GM18907 (cell line): ENCODE results near the gene SSX2IP.
A peak's percentile ranks its signal among the peaks of the same experiment; 100 is the strongest.
"Not testable (repeated sequence)": the region's sequence is repeated elsewhere in the genome, so short reads cannot be mapped to it uniquely, and the experiment has no call there.

ENCODE experiments used
- ATAC-seq: cut with Tn5 transposase; IDR thresholded peaks from one replicate; pipeline ENCODE4 v1.9.1; 2021; ENCODE audit warnings: mild to moderate bottlenecking, moderate library complexity; ENCODE audit not compliant: unreplicated experiment

SSX2IP gene

DNA sequence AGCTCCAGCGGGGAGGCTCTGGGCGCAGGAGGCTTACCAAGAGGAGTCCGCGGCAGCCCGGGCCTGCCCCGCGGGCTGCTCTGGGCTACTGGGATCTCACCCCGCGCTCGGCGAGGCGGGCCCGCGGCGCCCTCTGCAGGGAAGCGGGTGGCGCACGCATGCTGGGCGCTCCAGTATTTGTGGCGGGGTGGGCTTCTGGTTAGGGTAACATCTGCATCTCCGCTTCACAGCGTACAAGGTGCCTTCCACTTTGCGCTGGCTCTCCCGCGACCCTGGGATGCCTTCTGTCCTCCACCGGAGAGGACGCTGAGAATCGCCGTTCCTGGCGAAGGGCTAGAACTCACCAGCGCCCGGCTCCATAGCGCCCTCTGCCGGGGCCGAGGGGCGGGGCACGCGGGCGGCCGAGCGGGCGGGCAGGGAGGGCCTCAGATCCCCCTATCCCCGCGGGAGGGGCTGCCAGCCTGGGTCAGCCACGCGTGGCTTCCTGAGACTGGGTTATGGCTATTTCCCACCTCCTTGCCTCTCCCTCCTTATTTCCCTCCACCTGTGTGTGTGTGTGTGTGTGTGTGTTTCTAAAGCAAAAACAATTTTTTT, 69.4 kb downstream of the SSX2IP start:
- ATAC-seq: peak; percentile 96

DNA sequence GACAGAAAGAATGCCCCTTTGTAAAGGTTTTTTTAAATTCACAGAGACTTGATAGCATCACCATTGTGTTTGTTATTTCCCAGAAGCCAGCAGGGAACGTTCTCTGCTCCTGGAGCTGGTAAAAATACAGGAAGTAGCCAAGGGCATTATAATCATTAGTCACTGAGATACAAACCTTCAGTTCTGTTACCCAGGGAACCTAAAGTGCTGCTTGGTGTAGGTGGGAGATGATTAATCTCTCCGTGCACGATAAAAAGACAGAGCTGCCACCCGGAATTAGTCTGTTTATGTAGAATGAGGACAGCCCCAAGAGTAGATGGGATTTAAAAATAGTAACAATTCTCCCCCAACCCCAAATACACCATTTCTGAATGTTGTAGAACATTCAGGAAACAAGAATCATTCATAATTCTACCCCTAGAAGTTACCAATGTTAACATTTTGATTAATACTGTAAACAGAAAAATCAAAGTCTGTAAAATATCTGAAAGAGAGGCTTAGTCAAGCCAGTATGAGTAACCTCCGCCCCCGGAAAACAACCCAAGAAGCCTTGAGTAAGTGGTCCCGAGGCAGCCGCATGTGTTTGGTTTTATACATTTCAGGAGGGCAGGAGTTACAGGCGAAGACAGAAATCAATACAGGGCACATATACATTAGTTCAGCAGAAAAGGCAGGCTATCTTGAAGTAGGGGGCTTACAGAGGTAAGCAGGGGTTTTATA, 70.7 kb downstream of the SSX2IP start:
- no peak for ATAC-seq

DNA sequence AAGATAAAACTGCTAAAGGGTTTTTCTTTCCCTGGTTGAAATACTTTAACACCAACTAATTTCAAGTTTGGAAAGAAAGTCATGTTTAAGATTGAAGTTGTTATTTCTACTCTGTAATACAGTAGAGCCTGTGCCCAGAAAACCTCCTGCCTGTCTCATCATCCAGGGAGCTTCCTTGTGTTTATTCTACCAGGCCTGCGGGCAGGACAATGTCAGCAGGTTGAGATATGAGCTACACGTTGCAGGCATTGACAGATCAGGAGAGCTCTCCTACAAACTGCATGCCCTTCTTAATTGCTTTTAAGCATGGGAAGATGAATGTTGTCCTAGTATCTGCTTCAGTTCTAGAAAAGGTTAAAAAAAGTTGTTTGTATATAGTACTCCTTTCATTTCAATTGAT, 72.9 kb downstream of the SSX2IP start:
- no peak for ATAC-seq

DNA sequence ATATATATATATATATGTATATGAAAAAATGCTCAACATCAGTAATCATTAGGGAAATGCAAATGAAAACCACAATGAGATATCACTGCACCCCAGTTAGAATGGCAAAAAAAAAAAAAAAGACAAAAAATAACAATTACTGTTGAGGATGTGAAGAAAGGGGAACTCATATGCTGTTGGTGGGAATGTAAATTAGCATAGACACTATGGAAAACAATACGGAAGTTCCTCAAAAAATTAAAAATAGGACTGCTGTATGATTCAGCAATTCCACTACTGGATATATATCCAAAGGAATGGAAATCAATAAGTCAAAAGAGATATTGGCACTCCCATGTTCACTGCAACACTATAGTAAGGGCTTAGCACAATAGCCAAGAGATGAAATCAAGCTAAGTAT, 74.5 kb downstream of the SSX2IP start:
- ATAC-seq: no peak

DNA sequence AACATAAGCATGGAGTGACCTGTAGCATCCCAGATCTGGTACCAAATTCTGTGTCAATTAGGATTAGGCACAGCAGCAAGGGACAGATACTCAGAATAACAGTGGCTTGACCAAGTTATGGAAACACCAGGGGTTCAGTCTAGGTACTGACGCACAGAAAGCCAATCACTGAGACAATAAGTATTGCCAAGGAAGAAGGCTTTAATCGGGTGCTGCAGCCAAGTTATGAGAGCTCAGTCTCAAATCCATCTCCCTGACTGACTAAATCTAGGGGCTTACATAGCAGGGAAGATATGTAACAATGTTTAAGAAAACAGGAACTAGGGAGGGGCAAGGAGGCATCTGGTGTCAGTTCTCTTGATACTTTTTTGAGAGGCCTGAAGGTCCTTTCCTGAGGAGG, 76.4 kb downstream of the SSX2IP start:
- no peak for ATAC-seq

DNA sequence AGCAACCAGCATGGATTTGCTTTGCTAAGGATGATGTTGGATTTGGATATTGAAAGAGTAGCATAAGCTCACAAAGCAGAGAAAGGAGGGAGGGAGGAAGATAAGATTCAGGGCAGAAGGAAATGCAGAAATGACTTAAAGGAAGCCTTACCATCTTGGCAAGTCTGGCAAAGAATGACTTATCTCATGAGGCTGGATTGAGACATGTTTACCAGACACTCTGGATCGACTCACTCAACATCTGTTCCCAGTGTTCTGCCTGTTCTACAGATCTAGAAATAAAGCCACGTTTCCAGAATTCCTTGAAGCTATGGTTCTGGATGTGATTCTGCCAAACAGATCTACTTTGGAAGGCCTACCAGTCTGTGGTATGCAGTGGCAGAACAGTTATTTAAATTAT, 77.2 kb downstream of the SSX2IP start:
- no peak for ATAC-seq

DNA sequence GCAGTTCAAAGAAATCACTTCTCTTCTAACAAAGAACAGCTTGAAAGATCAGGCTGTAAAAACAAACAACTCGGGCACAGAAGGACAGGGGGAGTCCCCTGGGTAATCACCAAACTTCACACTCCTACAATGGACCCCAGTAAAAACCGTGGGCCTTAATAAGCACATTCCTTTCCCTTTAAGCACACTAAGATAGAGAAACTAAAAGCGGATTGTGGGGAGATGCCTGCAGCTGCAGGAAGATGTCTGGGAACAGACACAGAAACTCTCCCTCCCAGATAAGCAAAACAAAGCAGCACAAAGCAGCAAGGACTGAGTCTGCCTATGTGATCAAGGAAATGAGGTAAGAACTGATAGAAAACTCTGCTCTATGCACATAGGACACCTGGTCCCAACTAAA, 78.5 kb downstream of the SSX2IP start:
- ATAC-seq: no peak

DNA sequence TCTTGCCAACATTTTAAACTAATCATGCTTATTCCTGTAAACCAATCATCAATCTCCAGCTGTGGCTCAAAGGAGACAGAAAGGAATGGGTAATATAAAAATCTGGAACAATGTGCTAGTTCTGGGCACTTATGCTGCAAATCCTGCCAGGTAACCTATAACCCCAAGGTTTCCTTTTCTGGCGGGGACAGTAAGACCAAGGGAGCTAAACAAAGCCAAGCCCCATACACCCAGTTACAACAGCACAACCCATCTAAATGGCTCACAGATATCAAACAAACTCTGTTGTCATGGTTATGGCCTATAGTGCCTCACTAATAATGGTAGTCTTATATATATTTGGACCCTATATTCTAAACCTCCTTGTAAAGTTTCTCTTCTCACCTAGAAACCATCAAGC, 79.2 kb downstream of the SSX2IP start:
- ATAC-seq: no peak

DNA sequence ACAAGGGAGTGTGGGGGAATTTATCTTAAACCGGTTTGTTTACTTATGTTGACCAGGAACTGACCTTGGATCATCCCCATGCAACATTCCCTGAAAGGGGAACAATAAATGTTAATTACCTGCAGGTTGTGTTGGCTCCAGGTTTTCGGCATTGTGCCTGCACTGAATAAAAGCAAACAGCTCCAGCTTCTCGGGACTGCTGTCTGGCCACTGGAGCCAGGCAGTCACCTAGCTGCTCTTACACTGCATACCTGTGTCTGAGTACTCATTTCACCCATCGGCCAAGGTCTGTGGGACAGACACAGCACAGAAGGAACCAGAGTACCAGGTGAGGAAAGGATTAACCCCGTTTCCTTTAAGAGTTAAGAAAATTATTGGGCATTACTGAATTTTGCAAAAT, 83.3 kb downstream of the SSX2IP start:
- ATAC-seq: no peak

DNA sequence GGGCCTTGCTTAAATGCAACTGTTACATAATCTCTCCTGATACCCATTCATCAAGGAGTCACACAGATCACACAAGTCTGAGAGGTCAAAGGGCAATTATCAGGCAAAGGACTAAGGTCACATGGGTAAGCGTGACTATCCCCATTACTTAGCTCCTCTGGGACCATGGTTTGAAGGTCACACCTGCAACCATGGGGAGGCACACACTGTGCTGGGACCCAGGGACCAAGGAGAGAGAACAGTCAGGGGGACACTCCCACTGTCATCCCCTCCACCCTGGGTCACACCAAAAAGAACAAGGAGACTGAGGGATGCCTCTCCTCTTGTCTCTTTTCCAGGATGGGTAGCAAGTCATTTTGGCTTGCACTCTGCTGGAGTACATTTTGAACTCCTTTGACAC, 85.1 kb downstream of the SSX2IP start:
- no peak for ATAC-seq

DNA sequence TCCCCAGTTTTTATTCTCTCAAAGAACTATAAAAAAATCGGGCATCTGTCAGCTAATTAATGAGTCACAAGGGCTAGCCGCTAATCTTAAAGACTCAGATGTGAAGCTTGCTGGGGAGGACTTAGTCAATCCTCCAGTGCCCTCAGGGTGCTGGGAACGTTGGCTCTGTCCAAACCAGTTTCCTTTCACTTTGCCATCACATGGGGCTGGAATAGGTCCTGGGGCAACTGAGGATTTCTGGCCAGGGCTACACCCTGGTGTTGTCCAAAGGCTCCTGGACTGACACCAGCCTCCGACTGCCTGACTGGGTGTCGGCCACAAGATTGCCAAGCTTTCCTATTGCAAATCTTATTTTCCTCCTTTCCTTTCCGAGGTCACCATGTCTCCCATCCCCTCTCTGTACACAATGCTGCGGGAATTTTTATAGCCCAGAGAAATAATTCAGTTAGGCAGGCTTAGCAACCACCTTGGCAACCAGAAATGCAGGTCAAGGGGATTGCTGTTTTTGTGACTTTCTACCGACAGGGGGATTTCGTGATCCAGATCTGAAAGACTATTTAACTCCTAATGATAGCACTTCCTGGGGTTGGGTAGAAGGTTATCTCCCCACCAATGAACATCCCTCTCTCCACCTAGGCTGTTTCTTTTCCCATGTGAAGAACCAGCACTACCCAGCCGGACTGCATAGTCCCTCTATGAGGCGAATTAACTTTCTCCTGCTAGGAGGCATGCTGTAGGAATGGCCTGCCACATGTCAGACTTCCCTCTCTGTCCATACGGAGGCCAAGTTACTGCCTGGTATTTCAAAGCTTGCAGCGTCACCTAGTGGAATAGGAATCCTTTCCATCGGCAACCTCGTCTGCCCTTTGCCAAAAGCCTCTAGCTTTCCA, 86.1 kb downstream of the SSX2IP start:
- no peak for ATAC-seq

DNA sequence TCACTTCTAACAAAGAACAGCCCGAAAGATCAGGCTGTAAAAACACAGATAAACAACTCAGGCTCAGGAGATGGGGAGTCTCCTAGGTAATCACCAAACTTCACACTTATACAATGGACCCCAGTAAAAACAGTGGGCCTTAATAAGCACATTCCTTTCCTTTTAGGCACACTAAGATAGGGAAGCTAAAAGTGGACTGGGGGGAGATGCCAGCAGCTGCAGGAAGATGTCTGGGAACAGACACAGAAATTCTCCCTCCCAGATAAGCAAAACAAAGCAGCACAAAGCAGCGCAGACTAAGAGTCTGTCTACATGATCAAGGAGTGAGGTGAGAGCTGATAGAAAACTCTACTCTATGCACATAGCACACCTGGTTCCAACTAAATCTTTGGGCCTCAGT, 87.0 kb downstream of the SSX2IP start:
- ATAC-seq: no peak

DNA sequence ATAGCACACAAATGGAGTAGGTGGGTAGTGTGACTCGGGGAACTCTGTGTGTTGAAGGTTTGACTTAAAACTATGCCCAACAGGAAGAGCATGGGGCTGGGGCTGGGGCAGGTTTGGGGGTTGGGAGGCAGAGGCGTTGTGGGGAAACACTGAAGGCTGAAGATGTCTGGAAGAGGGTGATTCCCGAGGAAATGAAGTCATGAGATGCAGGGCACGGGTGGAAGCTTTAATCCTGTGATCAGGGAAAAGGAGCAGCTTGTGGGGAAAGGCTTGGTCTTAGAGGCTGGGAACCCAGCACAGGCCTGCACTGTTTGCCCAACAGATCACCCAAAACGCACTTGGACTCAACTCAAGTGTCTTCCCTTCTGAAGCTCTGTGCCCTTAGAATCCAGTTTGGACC, 89.5 kb downstream of the SSX2IP start:
- no peak for ATAC-seq

DNA sequence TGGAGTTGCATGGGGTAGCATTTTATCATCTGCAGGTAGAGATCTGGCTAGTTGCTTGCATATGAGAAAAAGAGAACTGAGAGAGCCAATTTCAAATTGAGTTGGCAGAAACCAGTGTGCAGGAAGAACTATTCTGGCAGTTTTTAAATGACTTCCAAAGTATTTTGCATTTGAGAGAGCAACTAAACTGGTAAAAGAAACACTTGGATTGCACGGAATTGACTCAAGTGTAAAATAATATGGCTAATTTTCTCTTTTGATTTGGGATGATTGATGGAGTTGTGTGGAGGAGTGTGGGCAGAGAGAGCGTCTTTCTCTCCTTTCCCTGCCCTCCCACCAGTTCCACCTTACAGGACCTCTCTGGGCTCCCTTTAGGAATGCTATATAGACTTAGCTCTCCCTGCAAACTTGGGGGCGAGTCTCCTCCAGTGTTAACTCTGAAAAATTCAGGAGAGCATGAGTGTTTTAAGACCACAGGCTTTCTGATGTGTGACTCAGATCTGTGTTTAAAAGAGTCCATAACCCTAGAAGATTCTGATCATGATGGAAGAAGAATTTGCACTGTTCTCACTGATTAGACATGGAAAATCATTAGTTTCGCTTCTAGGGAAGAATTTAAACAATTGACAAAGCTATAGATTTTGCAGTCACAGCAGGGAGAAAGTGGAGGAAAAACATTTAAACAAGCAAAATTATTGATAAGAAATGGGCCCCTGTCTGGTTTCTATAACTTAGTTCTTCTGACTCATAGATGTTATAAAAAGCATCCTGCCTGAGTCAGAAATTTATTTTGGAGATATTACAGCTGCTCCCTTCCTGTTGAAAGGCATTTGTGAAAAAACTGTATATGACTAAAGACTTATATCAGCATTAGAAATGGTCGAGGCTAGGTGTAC, 91.2 kb downstream of the SSX2IP start:
- ATAC-seq: peak; percentile 86

DNA sequence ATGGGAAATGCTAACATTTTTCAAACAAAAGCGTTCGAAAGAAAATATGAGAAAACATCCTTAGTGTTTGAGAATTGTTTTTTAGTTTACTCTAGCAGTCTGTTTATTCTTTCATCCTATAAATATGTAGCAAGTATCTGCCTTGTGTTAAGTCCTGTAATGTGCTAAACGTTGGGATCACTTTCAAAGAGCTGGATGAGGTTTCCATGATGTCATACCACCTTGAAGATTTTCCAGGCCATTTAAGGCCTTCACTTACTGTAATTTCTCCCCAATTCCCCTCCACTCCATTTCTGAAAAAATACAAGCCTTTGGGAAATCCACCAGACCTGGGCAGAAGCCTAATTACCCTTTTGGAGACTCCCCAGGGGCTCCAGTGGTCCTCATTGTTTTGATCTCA, 91.8 kb downstream of the SSX2IP start:
- ATAC-seq: peak; percentile 8

DNA sequence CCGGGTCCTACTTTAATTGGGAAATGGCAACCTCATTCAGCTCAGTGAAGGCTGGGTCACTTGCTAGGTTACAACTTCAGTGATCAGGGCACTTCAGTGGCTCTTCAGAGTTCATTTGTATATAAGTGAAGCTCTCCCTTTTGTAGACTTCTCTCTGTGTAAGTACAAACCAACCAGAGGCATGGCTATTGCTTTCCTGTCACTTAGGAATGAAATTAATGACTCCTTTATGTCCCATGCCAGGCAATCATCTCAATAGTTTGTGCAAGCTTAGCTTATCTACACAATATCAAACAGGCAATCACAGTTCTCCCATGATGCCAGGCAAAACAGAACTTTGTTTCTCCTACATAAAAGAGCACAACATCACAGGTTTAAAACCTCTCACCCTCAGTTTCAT, 93.2 kb downstream of the SSX2IP start:
- ATAC-seq: no peak

DNA sequence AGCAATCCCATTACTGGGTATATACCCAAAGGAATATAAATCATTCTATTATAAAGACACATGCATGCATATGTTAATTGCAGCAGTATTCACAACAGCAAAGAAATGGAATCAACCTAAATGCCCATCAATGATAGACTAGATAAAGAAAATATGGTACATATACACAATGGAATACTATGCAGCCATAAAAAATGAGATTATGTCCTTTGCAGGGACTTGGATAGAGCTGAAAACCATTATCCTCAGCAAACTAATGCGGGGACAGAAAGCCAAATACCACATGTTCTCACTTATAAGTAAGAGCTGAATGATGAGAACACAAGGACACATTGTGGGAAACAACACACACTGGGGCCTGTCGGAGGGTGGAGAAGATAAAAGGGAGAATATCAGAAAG, 95.3 kb downstream of the SSX2IP start:
- not testable (repeated sequence) for ATAC-seq
